ENCODE measurements around the gene COL4A1.

DNA sequence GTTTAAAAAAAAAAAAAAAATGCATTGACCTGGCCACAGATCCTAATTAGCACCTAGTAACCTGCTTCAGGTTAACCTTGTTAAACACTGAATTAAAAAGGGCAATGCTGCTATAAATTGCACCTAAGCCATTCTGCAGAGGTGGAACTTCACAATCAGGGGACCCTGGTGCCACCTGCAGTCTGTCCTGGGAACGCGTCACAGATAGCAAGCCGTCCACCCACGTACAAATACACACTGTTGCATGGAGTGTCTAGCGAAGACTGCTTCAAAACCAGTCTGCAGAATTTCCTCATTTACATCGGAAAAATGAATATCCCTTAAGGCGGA lies 169.3 kb downstream of the COL4A1 start:
- TF ChIP-seq, protein P1, sequence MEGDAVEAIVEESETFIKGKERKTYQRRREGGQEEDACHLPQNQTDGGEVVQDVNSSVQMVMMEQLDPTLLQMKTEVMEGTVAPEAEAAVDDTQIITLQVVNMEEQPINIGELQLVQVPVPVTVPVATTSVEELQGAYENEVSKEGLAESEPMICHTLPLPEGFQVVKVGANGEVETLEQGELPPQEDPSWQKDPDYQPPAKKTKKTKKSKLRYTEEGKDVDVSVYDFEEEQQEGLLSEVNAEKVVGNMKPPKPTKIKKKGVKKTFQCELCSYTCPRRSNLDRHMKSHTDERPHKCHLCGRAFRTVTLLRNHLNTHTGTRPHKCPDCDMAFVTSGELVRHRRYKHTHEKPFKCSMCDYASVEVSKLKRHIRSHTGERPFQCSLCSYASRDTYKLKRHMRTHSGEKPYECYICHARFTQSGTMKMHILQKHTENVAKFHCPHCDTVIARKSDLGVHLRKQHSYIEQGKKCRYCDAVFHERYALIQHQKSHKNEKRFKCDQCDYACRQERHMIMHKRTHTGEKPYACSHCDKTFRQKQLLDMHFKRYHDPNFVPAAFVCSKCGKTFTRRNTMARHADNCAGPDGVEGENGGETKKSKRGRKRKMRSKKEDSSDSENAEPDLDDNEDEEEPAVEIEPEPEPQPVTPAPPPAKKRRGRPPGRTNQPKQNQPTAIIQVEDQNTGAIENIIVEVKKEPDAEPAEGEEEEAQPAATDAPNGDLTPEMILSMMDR (conservative IDR thresholded peaks at IDR 0.05; ENCODE audit: low read length), result peak; percentile 70
- no peak for TF ChIP-seq EZH2phosphoT487 (IDR thresholded peaks at IDR 0.05; ENCODE audit: borderline replicate concordance)

Measured in Loucy (cell line).